HG02943 (cell line): Measurements from ENCODE around the gene LCP2.

ENCODE experiments used
- ATAC-seq: cut with Tn5 transposase; IDR thresholded peaks from one replicate; pipeline ENCODE4 v1.9.1; 2021; ENCODE audit warnings: mild to moderate bottlenecking, low read depth, moderate library complexity; ENCODE audit not compliant: unreplicated experiment

The LCP2 gene

GRCh38 chr5:170300361-170301013 lies 2.9 kb upstream of the LCP2 start:
- no peak for ATAC-seq

- peak; percentile 61 for ATAC-seq
Measured at GRCh38 chr5:170296935-170297588, 515 bp downstream of the LCP2 start.

- no peak for ATAC-seq
Measured at GRCh38 chr5:170296036-170296934, 1.3 kb downstream of the LCP2 start.

- ATAC-seq = no peak
Measured at GRCh38 chr5:170294556-170294955, 3.0 kb downstream of the LCP2 start.

- ATAC-seq = no peak
Measured at GRCh38 chr5:170294057-170294456, 3.5 kb downstream of the LCP2 start.

GRCh38 chr5:170293273-170293672 lies 4.3 kb downstream of the LCP2 start:
- peak; percentile 80 for ATAC-seq

- ATAC-seq = no peak
Measured at GRCh38 chr5:170292179-170293104, 5.1 kb downstream of the LCP2 start.

- ATAC-seq = no peak
Measured at GRCh38 chr5:170290498-170290897, 7.1 kb downstream of the LCP2 start.

- ATAC-seq = no peak
Measured at GRCh38 chr5:170289764-170290163, 7.8 kb downstream of the LCP2 start.

- no peak for ATAC-seq
Measured at GRCh38 chr5:170289121-170289520, 8.5 kb downstream of the LCP2 start.

- ATAC-seq = no peak
Measured at GRCh38 chr5:170288551-170288950, 9.0 kb downstream of the LCP2 start.

- no peak for ATAC-seq
Measured at GRCh38 chr5:170288151-170288550, 9.4 kb downstream of the LCP2 start.

- ATAC-seq = no peak
Measured at GRCh38 chr5:170287532-170287931, 10.0 kb downstream of the LCP2 start.

GRCh38 chr5:170286386-170286925 lies 11.1 kb downstream of the LCP2 start:
- ATAC-seq = no peak

- no peak for ATAC-seq
Measured at GRCh38 chr5:170285181-170285580, 12.4 kb downstream of the LCP2 start.

GRCh38 chr5:170284231-170284630 lies 13.3 kb downstream of the LCP2 start:
- ATAC-seq = no peak

GRCh38 chr5:170283296-170283695 lies 14.3 kb downstream of the LCP2 start:
- no peak for ATAC-seq

GRCh38 chr5:170280011-170280493 lies 17.5 kb downstream of the LCP2 start:
- no peak for ATAC-seq

GRCh38 chr5:170279459-170279817 lies 18.1 kb downstream of the LCP2 start:
- ATAC-seq = no peak
